Measurements from ENCODE around the gene C11orf52.
"Not testable (repeated sequence)": the region's sequence is repeated elsewhere in the genome, so short reads cannot be mapped to it uniquely, and the experiment has no call there.

C11orf52 gene

GRCh38 chr11:111913031-111913861 is 5.5 kb upstream of the C11orf52 start:
- no peak for FAIRE-seq

DNA sequence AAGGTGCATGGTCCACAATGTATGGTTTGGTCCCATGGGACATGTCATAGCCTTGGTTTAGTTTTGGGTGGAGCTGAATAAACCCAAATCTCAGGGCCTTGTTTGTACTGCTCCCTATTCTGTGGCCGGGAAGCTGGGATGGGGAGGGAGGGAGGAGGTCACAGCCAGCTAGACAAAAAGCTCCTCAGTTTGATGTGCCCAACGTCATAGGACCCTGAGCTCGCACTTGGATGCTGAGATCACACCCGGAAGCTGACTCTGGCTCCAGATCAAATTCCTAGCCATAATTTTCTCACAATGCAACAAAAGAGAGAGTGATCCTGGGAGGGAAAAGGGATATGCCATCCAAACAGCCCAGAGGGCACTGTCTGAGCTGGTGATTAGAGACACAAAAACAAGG is 4.7 kb upstream of the C11orf52 start:
- FAIRE-seq, result no peak

- FAIRE-seq, result no peak
Observed at GRCh38 chr11:111916768-111917167, 1.9 kb upstream of the C11orf52 start.

GRCh38 chr11:111917312-111917711 is 1.4 kb upstream of the C11orf52 start:
- FAIRE-seq, result no peak

DNA sequence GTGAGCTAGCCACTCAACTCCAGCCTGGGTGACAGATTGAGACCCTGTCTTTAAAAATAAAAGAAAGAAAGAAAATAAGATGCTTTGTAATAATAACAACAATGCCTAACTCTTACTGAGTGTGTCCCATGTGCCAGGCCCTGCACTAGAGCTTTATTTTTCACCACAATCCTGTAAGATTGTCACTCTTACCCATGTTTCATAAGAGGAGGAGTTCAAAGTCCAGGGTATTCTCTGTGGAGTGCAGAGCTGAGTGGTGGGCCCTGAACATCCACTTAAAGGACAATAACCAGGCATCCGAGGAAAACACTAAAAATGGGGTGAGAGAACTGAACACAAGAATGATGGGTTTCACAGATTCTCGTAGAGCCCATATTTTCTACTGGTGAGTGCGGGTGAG is 925 bp upstream of the C11orf52 start:
- no peak for FAIRE-seq

GRCh38 chr11:111920908-111921307 is 2.2 kb downstream of the C11orf52 start:
- no peak for FAIRE-seq

DNA sequence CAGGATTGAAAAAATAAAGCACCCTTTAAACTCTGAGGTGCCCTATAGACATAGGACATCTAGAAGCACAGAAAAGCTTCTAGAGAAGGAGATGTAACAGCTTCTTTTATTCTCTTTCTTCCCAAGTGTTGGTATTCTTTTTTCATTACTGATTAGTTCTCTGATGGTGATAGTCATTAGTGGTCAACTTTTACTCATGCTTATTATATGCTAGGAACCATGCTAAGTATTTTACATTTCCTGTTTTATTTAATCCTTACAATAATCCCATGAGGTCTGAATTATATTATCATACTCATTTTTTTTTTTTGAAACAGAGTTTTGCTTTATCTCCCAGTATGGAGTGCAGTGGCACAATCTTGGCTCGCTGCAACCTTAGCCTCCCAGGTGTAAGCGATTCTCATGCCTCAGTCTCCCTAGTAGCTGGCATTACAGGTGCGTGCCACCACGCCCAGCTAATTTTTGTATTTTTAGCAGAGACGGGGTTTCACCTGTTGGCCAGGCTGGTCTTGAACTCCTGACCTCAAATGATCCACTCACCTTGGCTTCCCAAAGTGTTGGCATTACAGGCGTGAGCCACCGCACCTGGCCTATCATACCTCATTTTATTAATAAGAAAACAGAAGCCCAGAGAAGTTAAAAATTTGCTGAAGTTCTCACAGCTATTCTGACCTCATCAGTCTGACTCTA is 3.0 kb downstream of the C11orf52 start:
- no peak for FAIRE-seq

DNA sequence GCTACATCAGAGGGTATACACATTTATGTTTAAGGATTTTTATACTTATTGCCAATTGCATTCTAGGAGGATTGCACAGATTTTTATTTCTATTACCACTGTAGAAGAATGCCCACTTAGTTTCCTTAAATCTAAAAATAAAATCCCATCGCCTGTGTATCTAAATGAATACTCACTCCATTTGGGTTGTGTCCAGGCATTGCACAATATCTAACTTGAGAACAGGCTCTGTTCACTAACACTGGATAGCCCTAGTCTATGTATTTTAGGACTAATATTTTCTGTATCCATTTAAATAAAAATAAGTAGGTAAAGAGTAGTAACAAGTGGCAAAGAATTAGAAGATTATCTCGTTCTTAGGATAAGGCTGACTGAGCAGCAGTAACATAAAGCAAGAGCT is 4.1 kb downstream of the C11orf52 start:
- no peak for FAIRE-seq

- FAIRE-seq, result no peak
Observed at GRCh38 chr11:111923351-111923788, 4.7 kb downstream of the C11orf52 start.

GRCh38 chr11:111923951-111924350 is 5.2 kb downstream of the C11orf52 start:
- FAIRE-seq, result no peak

DNA sequence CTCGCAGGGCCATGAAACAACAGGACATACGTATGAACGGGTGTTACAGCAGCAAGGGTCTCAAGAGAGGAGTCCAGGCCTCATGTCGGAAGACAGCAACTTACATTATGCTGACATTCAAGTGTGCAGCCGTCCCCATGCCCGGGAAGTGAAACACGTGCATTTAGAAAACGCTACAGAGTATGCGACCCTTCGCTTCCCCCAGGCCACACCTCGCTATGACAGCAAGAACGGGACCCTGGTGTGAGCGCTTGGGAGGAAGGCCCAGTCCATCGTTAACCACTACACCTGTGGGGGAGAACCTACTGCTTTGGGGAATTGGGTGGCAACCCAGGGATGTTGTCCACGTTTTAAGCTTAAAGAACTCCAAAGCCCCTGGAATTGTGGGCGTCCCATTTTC is 7.2 kb downstream of the C11orf52 start:
- no peak for FAIRE-seq

- no peak for FAIRE-seq
Observed at GRCh38 chr11:111926505-111927391, 8.0 kb downstream of the C11orf52 start.

DNA sequence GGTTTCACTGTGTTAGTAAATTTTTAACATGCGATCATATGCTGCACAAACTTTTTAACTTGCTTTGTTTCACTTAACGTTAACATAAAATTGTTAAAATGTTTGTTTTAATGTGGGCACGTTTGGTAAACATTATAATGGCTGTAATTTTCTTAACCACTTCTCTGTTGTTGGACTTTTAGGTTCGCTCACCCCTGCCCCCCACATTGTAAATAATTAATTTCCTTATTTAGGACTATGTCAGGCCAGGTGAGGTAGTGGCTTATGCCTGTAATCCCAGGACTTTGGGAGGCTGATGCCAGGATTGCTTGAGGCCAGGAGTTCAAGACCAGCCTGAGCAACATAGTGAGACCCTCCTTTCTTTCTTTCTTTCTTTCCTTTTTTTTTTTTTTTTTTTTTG is 11.8 kb downstream of the C11orf52 start:
- no peak for FAIRE-seq

DNA sequence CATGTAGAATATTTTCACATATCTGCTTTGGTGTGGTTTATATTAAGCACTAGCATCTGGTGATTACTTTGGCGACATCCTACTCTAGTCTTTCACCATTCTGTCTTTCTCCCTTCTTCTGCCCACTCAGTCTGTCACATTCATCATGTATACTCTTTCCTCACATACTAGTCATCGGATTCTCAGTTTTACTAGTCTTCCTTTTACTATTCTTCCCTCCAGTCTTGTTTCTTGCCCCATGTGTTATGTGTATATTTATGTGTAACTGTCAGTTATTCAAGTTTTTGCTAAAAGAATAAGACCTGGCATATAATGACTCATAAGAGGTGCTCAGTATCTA is 13.9 kb downstream of the C11orf52 start:
- no peak for FAIRE-seq

GRCh38 chr11:111933176-111933575 is 14.5 kb downstream of the C11orf52 start:
- not testable (repeated sequence) for FAIRE-seq

DNA sequence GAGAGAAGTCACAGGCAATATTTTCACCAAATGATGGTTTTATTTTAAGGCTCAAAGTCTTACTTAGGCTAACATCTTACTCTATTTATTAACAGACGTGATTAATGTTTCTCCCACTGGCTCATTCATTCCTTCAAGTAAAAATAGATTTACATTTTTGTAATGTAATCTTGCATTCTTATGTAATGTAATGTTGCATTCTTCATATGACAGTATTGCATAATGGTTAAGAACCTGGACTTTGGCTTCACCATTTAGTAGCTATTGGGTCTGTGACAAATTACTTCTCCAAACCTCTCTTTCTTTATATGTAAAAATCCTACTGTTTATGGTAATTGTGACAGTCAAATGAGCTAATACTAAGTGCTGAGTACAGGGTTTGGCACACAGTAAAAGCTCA is 15.2 kb downstream of the C11orf52 start:
- FAIRE-seq, result no peak

- FAIRE-seq, result no peak
Observed at GRCh38 chr11:111934306-111934705, 15.6 kb downstream of the C11orf52 start.

DNA sequence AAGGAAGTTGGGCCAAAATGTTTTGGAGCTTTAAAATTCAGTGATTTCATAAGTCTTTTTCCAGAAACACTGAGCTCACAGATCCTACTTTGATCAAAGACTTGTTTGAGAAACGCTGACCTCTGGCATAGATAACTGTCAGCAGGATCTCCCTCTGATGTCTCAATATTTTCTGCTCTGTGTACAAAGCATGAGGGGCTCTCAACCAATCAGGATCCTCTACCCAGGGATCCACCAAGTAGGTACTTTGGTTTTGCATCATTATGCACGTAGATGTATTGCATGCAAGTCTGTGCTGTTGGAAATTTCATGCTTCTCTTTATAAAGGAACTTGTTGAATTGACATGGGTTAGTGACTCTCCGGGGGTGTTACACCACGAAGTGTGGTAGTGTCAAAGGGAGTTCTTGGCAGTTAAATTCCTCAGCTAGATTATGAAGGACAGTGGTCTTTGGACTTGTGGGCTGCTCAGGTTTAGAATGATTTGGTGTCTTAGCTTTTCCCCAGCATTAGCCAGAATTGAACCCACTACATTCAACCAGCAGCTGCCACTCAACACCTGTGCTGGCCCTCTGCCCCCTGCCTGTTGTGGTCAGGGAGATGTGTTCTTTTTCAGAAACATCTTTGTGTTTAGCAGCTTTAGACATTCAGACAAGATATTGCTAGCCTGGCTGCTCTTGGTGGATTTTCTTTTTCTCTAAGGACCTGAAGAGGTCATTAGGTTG is 16.8 kb downstream of the C11orf52 start:
- FAIRE-seq, result no peak

DNA sequence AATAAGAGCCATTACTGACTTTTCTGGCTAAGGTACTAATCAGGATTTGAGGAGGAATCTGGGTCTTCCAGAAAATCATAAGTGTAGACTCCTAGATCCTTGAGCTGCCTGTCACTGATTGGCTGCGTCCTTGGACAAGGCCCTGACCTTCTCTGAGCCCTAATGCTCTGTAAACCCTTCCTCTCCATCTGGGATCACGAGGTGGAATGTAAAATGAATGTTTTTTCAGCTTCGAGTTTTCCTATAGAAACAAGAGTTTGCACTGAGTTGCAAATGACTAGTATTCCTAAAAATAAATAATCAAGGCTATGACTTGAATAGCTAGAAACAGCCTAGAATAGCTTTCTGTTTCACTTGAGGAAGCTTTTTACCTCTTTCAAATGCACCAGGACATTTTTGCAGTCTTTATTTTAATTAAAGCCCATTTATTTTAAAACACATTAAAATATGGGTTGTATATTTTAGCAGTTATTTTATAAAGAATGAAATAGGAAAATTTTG is 17.4 kb downstream of the C11orf52 start:
- no peak for FAIRE-seq

DNA sequence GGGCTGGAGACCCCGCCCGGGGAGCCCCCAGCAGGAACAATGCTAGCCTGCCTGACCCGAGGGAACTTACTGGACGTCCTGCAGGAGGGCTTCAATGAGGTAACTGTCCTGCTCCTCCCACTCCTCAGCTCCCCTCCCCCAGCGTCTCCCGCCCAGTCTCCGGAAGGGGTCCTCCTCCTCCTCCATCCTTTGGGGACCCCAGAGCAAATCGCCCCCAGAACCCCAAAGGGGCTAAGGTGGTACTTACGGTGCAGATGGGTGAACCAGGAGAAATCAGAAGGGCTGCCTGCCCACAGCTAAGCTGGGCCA is 18.7 kb downstream of the C11orf52 start:
- no peak for FAIRE-seq

DNA sequence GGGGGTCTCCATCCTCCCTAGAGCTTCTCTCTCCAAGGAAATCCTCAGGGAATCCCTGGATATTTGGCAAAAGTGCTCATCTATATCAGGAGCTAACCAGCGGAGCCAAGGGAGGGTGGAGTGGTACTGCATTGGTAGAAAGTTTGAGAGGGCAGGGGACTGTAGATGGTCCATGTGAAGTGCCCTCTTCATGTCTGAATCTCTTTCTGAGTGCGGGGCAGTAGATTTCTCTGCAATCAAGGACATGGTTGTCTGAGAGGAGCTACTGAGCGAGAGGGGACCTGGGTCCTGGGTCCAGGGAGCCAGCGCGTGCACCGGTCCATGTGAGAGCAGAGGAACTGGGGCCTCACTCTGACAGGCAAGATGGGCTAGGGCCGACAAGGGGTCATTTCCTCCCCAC is 19.1 kb downstream of the C11orf52 start:
- no peak for FAIRE-seq

GRCh38 chr11:111938687-111939160 is 20.0 kb downstream of the C11orf52 start:
- FAIRE-seq, result no peak

Data from islet of Langerhans (tissue), 1 donor.